C4-2B (cell line): ENCODE data around the gene CLPX.
A peak's percentile ranks its signal among the peaks of the same experiment; 100 is the strongest.
"Not testable (repeated sequence)": the region's sequence is repeated elsewhere in the genome, so short reads cannot be mapped to it uniquely, and the experiment has no call there.

Source experiments
- H3K27ac ChIP-seq: fragments of 450-650 bp; 2 replicates; pipeline ENCODE4 v1.5.1; 2017
- ZFX ChIP-seq: fragments of 450-650 bp; IDR thresholded peaks from 2 replicates; pipeline ENCODE4 v1.6.1; 2017
- TF ChIP-seq, protein P1 (sequence below): fragments of 450-650 bp; conservative IDR thresholded peaks from 2 replicates; pipeline ENCODE4 v1.5.1; 2017; ENCODE audit warnings: mild to moderate bottlenecking

Gene CLPX

DNA sequence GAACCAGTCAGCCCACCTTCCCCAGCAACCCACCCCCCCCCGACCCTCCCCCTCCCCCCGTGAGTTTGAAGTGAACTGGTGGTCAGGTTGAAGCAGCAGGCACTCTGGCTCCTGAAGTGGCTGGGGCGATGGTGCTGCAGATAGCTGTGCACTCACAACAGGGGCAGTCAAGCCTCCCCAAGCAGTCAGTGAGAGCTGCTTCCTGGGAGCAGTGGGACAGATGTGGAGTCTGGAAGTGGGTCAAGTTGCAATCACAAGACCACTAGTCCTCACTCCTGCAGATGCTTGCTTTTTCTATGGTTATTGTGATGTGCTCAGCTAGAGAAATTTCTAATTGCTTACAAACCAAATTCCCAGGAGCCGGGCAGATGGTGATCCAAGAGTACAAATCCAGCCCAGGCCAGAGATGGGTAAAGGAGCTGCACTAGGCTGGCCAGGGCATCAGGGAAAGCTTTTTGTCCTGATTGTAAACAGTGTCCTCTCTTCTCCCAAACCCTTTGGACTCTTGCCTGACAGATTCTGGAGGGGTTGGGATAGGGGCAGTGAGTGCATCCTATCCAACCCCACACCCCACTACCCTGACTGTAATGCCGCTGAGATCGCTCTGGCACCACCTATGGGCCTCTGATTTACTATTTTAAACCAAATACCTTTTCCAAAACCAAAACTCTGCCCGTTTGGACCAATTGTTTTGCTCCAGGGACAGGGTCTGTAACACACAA lies 9.8 kb upstream of the CLPX start:
- H3K27ac ChIP-seq: no peak overlapping the region
- no peak for TF ChIP-seq ZFX
- TF ChIP-seq, protein P1, sequence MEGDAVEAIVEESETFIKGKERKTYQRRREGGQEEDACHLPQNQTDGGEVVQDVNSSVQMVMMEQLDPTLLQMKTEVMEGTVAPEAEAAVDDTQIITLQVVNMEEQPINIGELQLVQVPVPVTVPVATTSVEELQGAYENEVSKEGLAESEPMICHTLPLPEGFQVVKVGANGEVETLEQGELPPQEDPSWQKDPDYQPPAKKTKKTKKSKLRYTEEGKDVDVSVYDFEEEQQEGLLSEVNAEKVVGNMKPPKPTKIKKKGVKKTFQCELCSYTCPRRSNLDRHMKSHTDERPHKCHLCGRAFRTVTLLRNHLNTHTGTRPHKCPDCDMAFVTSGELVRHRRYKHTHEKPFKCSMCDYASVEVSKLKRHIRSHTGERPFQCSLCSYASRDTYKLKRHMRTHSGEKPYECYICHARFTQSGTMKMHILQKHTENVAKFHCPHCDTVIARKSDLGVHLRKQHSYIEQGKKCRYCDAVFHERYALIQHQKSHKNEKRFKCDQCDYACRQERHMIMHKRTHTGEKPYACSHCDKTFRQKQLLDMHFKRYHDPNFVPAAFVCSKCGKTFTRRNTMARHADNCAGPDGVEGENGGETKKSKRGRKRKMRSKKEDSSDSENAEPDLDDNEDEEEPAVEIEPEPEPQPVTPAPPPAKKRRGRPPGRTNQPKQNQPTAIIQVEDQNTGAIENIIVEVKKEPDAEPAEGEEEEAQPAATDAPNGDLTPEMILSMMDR: no peak

DNA sequence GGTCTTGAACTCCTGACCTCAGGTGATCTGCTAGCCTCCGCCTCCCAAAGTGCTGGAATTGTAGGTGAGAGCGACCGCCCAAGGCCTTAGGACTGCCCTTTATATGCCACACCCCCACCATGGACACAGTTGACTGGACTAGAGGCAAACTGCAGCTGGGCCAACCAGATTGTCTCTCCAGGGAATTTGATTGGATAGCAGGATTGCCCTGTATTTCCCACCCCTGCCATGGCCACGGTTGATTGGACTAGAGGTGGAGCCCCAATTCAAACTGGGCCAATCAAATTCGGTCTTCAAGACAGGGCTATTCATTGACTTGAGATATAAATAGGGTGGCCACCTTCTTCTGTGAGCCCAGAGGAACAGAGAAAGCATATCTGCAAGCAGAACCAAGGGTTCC lies 6.9 kb upstream of the CLPX start:
- no peak overlapping the region for H3K27ac ChIP-seq
- TF ChIP-seq, protein P1: no peak
- no peak for TF ChIP-seq ZFX

DNA sequence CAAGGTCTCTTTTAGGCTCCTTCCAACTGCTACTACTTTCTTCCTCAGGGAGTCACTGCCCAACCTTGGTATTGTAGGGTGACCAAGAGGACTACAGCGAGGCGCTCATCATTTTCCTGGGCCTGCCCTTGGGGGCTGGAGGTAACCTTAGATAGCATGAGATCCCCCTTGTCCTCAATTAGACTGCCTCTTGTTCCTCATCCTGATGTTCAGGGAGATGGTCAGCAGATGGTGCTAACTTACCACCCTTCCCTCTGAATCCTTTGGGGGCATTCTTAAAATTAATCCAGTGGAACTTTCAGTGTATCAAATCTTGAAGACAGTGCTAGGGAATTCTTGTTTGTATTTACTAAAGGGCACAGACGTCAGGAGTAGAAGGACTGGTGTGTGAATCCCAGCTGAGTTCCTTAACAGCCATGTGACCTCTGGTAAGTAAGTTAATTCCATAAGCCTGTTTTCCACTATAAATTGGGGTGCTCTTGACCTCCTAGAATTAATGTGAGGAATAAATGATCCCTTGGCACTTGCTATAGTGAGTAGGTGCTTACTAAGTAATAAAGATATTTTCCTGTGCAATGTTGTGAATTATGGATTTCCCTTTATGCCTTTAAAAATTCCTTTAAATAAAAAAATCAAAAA lies 4.1 kb upstream of the CLPX start:
- H3K27ac ChIP-seq: no peak overlapping the region
- TF ChIP-seq, protein P1: peak; percentile 78
- TF ChIP-seq ZFX: no peak

DNA sequence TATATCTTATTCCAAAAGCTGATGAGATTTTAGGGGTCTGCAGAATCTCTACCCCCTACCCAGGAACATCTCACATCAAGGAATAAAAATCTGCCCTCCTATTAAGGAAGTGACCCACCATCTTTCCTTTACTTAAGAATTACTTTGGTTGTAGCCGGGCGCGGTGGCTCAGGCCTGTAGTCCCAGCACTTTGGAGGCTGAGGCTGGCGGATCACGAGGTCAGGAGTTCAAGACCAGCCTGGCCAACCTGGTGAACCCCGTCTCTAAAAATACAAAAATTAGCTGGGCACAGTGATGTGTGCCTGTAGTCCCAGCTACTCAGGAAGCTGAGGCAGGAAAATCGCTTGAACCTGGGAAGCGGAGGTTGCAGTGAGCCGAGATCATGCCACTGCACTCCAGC lies 3.3 kb upstream of the CLPX start:
- not testable (repeated sequence) for H3K27ac ChIP-seq

DNA sequence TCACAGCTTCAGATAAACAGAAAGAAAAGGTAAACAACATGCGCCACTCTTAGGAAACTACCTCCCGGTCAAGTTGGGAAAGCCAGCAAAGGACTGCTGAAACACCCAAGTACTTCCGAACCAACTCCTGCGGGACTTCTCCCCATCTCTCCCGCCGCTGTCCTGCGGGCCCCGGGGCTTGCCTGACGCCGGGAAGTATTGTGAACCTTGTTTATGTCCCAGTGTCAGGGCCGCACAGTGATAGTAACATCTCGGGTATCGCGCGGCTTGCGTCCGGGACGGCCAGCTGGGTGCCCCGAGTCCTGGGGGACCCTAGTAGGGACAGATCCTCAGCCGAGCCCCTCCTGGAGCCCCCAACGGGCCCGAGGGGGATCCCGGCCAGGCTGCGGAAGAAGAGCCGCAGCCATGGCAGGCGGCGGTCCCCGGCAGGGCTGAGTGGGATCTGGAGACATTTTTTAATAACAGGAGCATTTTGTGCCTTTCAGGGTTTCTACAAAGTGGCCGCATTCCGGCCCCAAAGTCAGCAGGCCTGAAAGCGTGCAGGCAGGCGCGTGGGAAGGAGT lies 756 bp downstream of the CLPX start:
- TF ChIP-seq ZFX: no peak
- TF ChIP-seq, protein P1: no peak

DNA sequence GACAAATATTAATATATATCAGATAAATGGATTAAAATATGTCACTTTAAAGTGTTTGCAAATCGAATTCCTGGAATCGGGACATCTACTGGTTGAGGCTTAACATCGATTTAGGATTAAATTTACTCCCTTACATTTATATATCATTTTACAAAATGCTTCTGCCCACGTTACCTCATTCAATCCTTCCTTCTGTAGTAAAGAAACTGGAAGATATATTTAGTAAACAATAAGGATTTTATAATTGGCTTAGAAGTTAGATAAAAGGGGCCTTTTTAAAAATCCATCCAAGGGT lies 1.3 kb downstream of the CLPX start:
- H3K27ac ChIP-seq: peak overlapping the region; percentile 93; the same call in 1 of the 2 replicates
- no peak for TF ChIP-seq ZFX
- TF ChIP-seq, protein P1: peak; percentile 16; the same call in 1 of the 2 replicates

More for the DNA sequence above, 756 bp downstream of the CLPX start:
- peak overlapping the region; percentile 93 for H3K27ac ChIP-seq

DNA sequence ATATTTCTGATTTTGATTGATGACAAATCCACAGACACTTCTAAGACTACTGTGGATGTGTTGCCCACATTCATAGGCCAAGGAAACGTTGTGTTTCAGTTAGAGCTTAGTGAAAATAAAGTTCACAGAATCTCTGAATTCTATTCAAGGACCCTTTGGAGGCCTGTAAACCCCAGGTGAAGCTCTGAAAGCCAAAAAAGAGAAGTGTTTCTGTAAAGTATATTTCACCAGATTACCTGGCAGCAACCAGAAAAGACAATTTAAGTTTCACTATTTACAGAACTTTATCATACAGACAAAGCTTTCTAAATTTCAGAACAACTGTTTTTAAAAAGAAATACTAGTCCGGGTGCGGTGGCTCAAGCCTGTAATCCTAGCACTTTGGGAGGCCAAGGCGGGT lies 2.6 kb downstream of the CLPX start:
- no peak overlapping the region for H3K27ac ChIP-seq
- TF ChIP-seq ZFX: no peak
- TF ChIP-seq, protein P1: no peak

DNA sequence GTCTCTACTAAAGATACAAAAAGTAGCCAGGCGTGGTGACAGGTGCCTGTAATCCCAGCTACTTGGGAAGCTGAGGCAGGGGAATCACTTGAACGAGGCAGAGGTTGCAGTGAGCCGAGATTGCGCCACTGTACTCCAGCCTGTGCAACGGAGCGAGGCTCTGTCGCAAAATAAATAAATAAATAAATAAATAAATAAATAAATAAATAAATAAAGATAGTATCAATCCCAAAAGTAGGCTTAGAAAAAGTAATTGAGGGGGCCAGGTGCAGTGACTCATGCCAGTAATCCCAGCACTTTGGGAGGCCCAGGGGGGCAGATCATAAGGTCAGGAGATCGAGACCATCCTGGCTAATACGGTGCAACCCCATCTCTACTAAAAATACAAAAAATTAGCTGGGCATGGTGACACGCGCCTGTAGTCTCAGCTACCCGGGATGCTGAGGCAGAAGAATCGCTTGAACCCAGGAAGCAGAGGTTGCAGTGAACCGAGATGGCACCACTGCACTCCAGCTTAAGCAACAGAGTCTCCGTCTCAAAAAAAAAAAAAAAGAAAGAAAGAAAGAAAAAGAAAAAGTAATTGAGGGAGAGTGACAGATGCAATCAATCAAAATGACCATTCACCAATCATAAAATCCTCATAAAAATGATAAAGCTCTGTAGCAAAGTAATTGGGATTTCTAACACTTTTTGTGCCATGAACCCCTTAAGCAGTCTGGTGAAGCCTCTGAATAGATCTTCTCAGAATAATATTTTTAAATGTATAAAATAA lies 3.4 kb downstream of the CLPX start:
- not testable (repeated sequence) for H3K27ac ChIP-seq
